Parathyroid adenoma (tissue), 2 donors: ENCODE measurements around the gene ALPL.

ENCODE experiments used
- H2AFZ ChIP-seq: fragments of 300-600 bp; sonication (generic); one replicate; pipeline ENCODE4 v1.7.0; 2017; ENCODE audit warnings: antibody characterized with exemption, mild to moderate bottlenecking
- H3K27ac ChIP-seq: fragments of 300-600 bp; sonication (generic); one replicate; pipeline ENCODE4 v1.7.0; 2017
- H3K27me3 ChIP-seq: fragments of 300-600 bp; sonication (generic); one replicate; pipeline ENCODE4 v1.7.0; 2017; ENCODE audit warnings: low read length; ENCODE audit not compliant: control insufficient read depth, insufficient read depth
- H3K36me3 ChIP-seq: fragments of 300-600 bp; sonication (generic); one replicate; pipeline ENCODE4 v1.7.0; 2017; ENCODE audit warnings: low read length; ENCODE audit not compliant: control insufficient read depth, insufficient read depth
- H3K4me1 ChIP-seq: fragments of 300-600 bp; sonication (generic); one replicate; pipeline ENCODE4 v1.7.0; 2017; ENCODE audit warnings: control low read depth
- H3K4me2 ChIP-seq: fragments of 300-600 bp; sonication (generic); one replicate; pipeline ENCODE4 v1.7.0; 2017; ENCODE audit warnings: low read length
- H3K4me3 ChIP-seq: fragments of 300-600 bp; sonication (generic); one replicate; pipeline ENCODE4 v1.7.0; 2017; ENCODE audit warnings: low read depth, low read length
- H3K79me2 ChIP-seq: fragments of 300-600 bp; sonication (generic); one replicate; pipeline ENCODE4 v1.7.0; 2017; ENCODE audit warnings: control low read depth
- H3K9ac ChIP-seq: fragments of 300-600 bp; sonication (generic); one replicate; pipeline ENCODE4 v1.7.0; 2017; ENCODE audit warnings: mild to moderate bottlenecking
- H3K9me3 ChIP-seq: fragments of 300-600 bp; sonication (generic); one replicate; pipeline ENCODE4 v1.7.0; 2017; ENCODE audit warnings: low read length; ENCODE audit not compliant: control insufficient read depth
- TF ChIP-seq, protein P1 (sequence below): fragments of 300-600 bp; sonication (generic); IDR thresholded peaks from one replicate; pipeline ENCODE4 v1.7.0; 2017; ENCODE audit warnings: antibody characterized with exemption, mild to moderate bottlenecking
- donor health status: primary hyperparathyroidism.

Gene ALPL

DNA sequence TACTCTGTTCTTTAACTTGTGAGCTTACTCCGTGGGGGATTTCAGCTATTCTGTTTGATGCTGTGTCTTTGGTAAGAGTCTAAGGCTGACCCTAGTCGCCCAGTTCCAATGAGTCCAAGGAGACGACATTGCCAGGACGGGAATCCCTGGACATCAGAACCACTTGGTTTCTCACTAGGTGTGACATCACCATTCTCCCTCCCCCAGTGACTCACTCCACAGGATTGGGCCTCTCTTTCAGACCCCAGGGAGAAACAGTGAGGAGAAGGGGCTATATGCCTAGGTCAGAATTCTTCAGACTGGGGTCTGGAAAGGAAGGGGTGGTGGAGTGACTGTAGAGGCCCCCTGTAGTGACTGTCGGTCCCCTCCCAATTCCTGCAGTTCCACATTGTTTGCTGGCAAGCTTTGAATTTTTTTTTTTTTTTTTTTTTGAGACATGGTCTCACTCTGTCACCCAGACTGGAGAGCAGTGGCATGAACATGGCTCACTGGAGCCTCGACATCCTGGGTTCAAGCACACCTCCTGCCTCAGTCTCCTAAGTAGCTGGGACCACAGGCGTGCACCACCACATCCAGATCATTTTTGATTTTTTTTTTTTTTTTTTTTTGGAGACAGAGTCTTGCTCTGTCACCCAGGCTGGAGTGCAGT is 21.3 kb downstream of the ALPL start:
- Histone ChIP-seq H3K4me3 (no peak overlapping the region), H3K9me3 (no peaks in the 10 kb centered on the region), H3K79me2 (no peaks in the 10 kb centered on the region), H3K4me1 (no peaks in the 10 kb centered on the region), H3K9ac (no peak overlapping the region), H3K4me2 (no peak overlapping the region), H2AFZ (no peak overlapping the region), H3K27ac (no peak overlapping the region), H3K27me3 (no peaks in the 10 kb centered on the region), H3K36me3 (no peaks in the 10 kb centered on the region)
- TF ChIP-seq, protein P1, sequence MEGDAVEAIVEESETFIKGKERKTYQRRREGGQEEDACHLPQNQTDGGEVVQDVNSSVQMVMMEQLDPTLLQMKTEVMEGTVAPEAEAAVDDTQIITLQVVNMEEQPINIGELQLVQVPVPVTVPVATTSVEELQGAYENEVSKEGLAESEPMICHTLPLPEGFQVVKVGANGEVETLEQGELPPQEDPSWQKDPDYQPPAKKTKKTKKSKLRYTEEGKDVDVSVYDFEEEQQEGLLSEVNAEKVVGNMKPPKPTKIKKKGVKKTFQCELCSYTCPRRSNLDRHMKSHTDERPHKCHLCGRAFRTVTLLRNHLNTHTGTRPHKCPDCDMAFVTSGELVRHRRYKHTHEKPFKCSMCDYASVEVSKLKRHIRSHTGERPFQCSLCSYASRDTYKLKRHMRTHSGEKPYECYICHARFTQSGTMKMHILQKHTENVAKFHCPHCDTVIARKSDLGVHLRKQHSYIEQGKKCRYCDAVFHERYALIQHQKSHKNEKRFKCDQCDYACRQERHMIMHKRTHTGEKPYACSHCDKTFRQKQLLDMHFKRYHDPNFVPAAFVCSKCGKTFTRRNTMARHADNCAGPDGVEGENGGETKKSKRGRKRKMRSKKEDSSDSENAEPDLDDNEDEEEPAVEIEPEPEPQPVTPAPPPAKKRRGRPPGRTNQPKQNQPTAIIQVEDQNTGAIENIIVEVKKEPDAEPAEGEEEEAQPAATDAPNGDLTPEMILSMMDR = no peak

DNA sequence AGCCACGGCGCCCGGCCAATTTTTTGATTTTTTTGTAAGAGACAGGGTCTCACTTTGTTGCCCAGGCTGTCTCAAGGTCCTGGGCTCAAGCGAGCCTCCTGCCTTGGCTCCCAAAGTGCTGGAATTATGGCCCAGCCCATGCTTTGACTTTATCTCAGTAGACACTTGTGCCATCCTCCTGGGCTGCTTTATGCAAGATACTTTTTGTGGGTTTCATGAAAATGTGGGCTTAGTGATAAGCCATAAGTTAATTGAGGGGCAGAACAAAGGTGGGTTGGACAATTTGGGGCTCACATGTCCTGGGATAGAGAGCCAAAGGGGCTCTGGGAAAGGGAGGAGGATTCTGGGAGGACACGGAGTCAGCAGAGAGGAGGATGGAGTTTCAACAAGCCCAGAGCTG is 22.0 kb downstream of the ALPL start:
- no peaks in the 10 kb centered on the region for H3K4me1 ChIP-seq
- H2AFZ ChIP-seq = no peak overlapping the region
- no peaks in the 10 kb centered on the region for H3K9me3 ChIP-seq
- H3K36me3 ChIP-seq = no peaks in the 10 kb centered on the region
- no peak overlapping the region for H3K27ac ChIP-seq
- no peaks in the 10 kb centered on the region for H3K27me3 ChIP-seq
- H3K4me3 ChIP-seq = no peak overlapping the region
- no peak overlapping the region for H3K4me2 ChIP-seq
- H3K9ac ChIP-seq = no peak overlapping the region
- H3K79me2 ChIP-seq = no peaks in the 10 kb centered on the region
- TF ChIP-seq, protein P1 = no peak

DNA sequence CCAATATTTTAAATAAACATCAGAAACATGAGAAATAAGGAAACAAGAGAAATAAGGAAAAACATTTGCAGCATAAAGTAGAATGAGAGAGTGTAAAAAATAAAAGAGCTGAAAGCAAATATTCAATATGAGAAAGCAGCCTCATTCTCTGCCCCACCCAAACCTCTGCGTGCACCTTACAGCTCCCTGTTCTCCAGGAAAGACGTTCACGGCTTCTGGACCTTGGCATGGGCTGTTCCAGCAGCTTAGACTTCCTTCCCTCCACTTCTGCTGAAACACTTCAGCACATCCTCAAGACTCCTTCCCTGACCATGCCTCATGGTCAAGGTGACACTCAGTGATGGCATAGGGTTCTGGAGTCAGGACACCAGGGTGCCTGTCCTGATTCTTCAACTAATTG is 23.3 kb downstream of the ALPL start:
- H3K27me3 ChIP-seq = no peaks in the 10 kb centered on the region
- TF ChIP-seq, protein P1 = no peak
- H2AFZ ChIP-seq = no peak overlapping the region

DNA sequence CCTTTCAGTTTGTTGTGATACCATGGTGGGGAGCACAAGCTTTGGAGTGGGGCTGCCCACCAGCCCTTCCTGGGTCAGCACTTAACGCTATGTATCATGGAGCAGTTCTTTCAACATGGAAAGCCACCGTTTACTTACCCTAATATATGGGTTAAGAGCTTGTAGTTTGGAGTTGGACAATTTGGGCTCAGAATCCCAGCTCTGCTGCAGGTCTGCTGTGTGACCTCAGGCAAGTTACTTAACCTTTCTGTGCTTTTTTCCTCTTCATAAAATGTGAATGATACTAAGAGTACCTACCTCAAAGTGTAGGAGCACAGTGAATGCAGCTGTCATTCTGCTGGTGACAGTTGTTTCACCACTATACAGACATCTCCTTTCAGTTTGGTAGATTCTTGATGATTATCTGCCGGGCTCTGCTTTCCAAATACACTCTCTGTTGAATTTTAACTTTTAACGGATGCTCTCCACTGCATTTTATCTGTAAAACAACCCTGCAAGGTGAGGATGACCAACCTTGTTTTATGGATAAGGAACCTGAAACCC is 23.8 kb downstream of the ALPL start:
- Histone ChIP-seq H3K79me2 (no peaks in the 10 kb centered on the region), H3K4me1 (no peaks in the 10 kb centered on the region), H3K36me3 (no peaks in the 10 kb centered on the region), H3K4me2 (no peak overlapping the region), H3K9me3 (no peaks in the 10 kb centered on the region), H3K4me3 (no peak overlapping the region), H3K27me3 (no peaks in the 10 kb centered on the region), H3K27ac (no peak overlapping the region), H2AFZ (no peak overlapping the region), H3K9ac (no peak overlapping the region)
- TF ChIP-seq, protein P1 = no peak

More for the DNA sequence above, 23.3 kb downstream of the ALPL start:
- Histone ChIP-seq H3K9me3 (no peaks in the 10 kb centered on the region), H3K4me1 (no peaks in the 10 kb centered on the region), H3K36me3 (no peaks in the 10 kb centered on the region), H3K4me2 (no peak overlapping the region), H3K4me3 (no peak overlapping the region), H3K27ac (no peak overlapping the region), H3K79me2 (no peaks in the 10 kb centered on the region), H3K9ac (no peak overlapping the region)

DNA sequence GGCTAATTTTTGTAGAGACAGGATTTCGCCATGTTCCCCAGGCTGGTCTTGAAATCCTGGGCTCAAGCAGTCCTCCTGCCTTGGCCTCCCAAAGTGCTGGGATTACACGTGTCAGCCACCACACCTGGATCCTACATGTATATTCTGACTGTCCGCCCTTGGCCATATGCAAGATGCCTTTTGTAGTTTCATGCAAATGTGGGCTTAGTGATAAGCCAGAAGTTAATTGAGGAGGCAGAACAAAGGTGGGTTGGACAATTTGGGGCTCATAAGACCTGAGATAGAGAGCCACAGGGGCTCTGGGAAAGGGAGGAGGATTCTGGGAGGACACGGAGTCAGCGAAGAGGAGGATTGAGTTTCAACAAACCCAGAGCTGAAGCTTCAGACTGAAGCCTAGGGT is 24.9 kb downstream of the ALPL start:
- H3K9ac ChIP-seq = no peak overlapping the region
- TF ChIP-seq, protein P1 = no peak
- H3K4me2 ChIP-seq = no peak overlapping the region
- no peak overlapping the region for H3K27ac ChIP-seq
- H2AFZ ChIP-seq = no peak overlapping the region
- no peaks in the 10 kb centered on the region for H3K27me3 ChIP-seq
- no peak overlapping the region for H3K4me3 ChIP-seq
- H3K4me1 ChIP-seq = no peaks in the 10 kb centered on the region
- H3K79me2 ChIP-seq = no peaks in the 10 kb centered on the region
- no peaks in the 10 kb centered on the region for H3K9me3 ChIP-seq
- H3K36me3 ChIP-seq = no peaks in the 10 kb centered on the region
